ENCODE measurements around the gene ARL5B. TPM values are rescaled to one million over a fixed set of nuclear protein-coding genes. Genes with fewer than 3 reads are reported as not detected.

ARL5B gene
- total RNA-seq, 2 donors from 2014 or later: 10.2 to 18.6 TPM

GRCh38 chr10:18647151-18647550 lies 12.1 kb upstream of the ARL5B start:
- Histone ChIP-seq H3K36me3 (peaks cover 7% of the 10 kb centered on the region), H3K27me3 (replicated peaks; ENCODE audit: insufficient read depth) (no peaks in the 10 kb centered on the region), H3K9me3 (no peaks in the 10 kb centered on the region), H3K27ac (no peak overlapping the region), H3K4me3 (no peak overlapping the region), H3K4me1 (ENCODE audit: control insufficient read depth in 1 of 2, low read depth in 2 of 2) (peaks cover 14 to 25% of the 10 kb centered on the region in 2 donors)
- no peak for ATAC-seq (ENCODE audit: insufficient number of reproducible peaks, low FRiP score, low read depth)
- TF ChIP-seq CTCF (IDR thresholded peaks at IDR 0.05): no peak
- DNase-seq (ENCODE audit: low spot score): no peak

GRCh38 chr10:18647945-18648344 lies 11.3 kb upstream of the ARL5B start:
- DNase-seq (ENCODE audit: low spot score) (no peak), ATAC-seq (ENCODE audit: insufficient number of reproducible peaks, low FRiP score, low read depth) (no peak)
- no peak overlapping the region for H3K27ac ChIP-seq
- peaks cover 14 to 27% of the 10 kb centered on the region in 2 donors for H3K4me1 ChIP-seq (ENCODE audit: control insufficient read depth in 1 of 2, low read depth in 2 of 2)
- H3K4me3 ChIP-seq: no peak overlapping the region
- no peaks in the 10 kb centered on the region for H3K27me3 ChIP-seq (replicated peaks; ENCODE audit: insufficient read depth)
- TF ChIP-seq CTCF (IDR thresholded peaks at IDR 0.05): no peak
- no peaks in the 10 kb centered on the region for H3K9me3 ChIP-seq
- peaks cover 7% of the 10 kb centered on the region for H3K36me3 ChIP-seq

- TF ChIP-seq CTCF (IDR thresholded peaks at IDR 0.05): no peak
- DNase-seq (ENCODE audit: low spot score) (no peak), ATAC-seq (ENCODE audit: insufficient number of reproducible peaks, low FRiP score, low read depth) (no peak)
- H3K36me3 ChIP-seq: peaks cover 7% of the 10 kb centered on the region
- H3K27me3 ChIP-seq (replicated peaks; ENCODE audit: insufficient read depth): no peaks in the 10 kb centered on the region
- H3K4me3 ChIP-seq: no peak overlapping the region
- no peaks in the 10 kb centered on the region for H3K9me3 ChIP-seq
- H3K27ac ChIP-seq: no peak overlapping the region
- peaks cover 14 to 27% of the 10 kb centered on the region in 2 donors for H3K4me1 ChIP-seq (ENCODE audit: control insufficient read depth in 1 of 2, low read depth in 2 of 2)
Measured at GRCh38 chr10:18649364-18649959, 9.8 kb upstream of the ARL5B start.

GRCh38 chr10:18650404-18650997 lies 8.7 kb upstream of the ARL5B start:
- no peak overlapping the region for H3K27ac ChIP-seq
- H3K4me1 ChIP-seq (ENCODE audit: control insufficient read depth in 1 of 2, low read depth in 2 of 2): peaks cover 14 to 27% of the 10 kb centered on the region in 2 donors
- H3K4me3 ChIP-seq: peak overlapping the region; percentile 94
- H3K27me3 ChIP-seq (replicated peaks; ENCODE audit: insufficient read depth): no peaks in the 10 kb centered on the region
- no peak for DNase-seq (ENCODE audit: low spot score)
- TF ChIP-seq CTCF (IDR thresholded peaks at IDR 0.05): no peak
- no peaks in the 10 kb centered on the region for H3K9me3 ChIP-seq
- H3K36me3 ChIP-seq: peaks cover 7% of the 10 kb centered on the region
- ATAC-seq (ENCODE audit: insufficient number of reproducible peaks, low FRiP score, low read depth): no peak

GRCh38 chr10:18651324-18652007 lies 7.8 kb upstream of the ARL5B start, which contains the start of gene NSUN6:
TSS of gene NSUN6 (minus strand) at chr10:18651587. CDS start at chr10:18651203, 384 bp downstream.
- Histone ChIP-seq H3K4me1 (ENCODE audit: control insufficient read depth in 1 of 2, low read depth in 2 of 2) (peaks cover 14 to 27% of the 10 kb centered on the region in 2 donors), H3K9me3 (no peaks in the 10 kb centered on the region), H3K36me3 (no peaks in the 10 kb centered on the region), H3K4me3 (peak within 1 kb of the TSS; percentile 94), H3K27ac (peak within 1 kb of the TSS; percentile 76 to 93), H3K27me3 (replicated peaks; ENCODE audit: insufficient read depth) (no peaks in the 10 kb centered on the region)
- peak; percentile 89 for ATAC-seq (ENCODE audit: insufficient number of reproducible peaks, low FRiP score, low read depth)
- TF ChIP-seq CTCF (IDR thresholded peaks at IDR 0.05): no peak
- DNase-seq (ENCODE audit: low spot score): peak; percentile 55
